Testis (tissue), 3 donors: Measurements from ENCODE around the gene EIF3F. TPM values are rescaled to one million over a fixed set of nuclear protein-coding genes. Genes with fewer than 3 reads are reported as not detected.
A peak's percentile ranks its signal among the peaks of the same experiment; 100 is the strongest.

Source experiments
- DNase-seq: peaks from one replicate; pipeline ENCODE4 v3.0.0-alpha.2; 2019
- H3K27ac ChIP-seq, 2 donors: fragments of 200-600 bp; sonication (generic); one replicate each; pipeline ENCODE4 v1.5.1; 2019
- H3K27me3 ChIP-seq: fragments of 200-600 bp; sonication (generic); one replicate; pipeline ENCODE4 v1.5.1; 2019
- H3K36me3 ChIP-seq: fragments of 200-600 bp; sonication (generic); one replicate; pipeline ENCODE4 v1.5.1; 2017; ENCODE audit warnings: low read depth; ENCODE audit errors: missing control alignments
- H3K4me1 ChIP-seq: fragments of 200-600 bp; sonication (generic); one replicate; pipeline ENCODE4 v1.5.1; 2019
- H3K4me3 ChIP-seq, 2 donors: fragments of 200-600 bp; sonication (generic); one replicate each; pipeline ENCODE4 v1.5.1; 2017 to 2019
- H3K9me3 ChIP-seq: fragments of 200-600 bp; sonication (generic); one replicate; pipeline ENCODE4 v1.5.1; 2017
- POLR2A ChIP-seq: fragments of 450-650 bp; IDR thresholded peaks from one replicate; pipeline ENCODE4 v1.6.1; 2017; ENCODE audit warnings: antibody characterized with exemption, mild to moderate bottlenecking, moderate library complexity
- WGBS, 2 donors: methylation state at CpG; one replicate each; pipeline ENCODE4 v1.1.5; 2018; 5-methylcytosine and 5-hydroxymethylcytosine counted together
- intact Hi-C: fragments of 100-400 bp; cut with DNase I; formaldehyde crosslinking; loops from one replicate; pipeline ENCODE4 v1.15.1; 2023; ENCODE audit warnings: low total_unique reads
- polyA plus RNA-seq: library from polyadenylated mRNA; stranded (reverse); fragments of 350-450 nt; fragmentation: Illumina TruSeq; extraction: RNeasy Lipid Tissue Mini Kit (QIAGEN cat#74804); gene quantifications from one replicate; pipeline ENCODE4 v1.2.3, GENCODE V29; 2014; ENCODE audit warnings: low read depth, low replicate concordance; ENCODE audit not compliant: insufficient read depth
- total RNA-seq, 2 donors: library from RNA; depleted of rRNA; stranded (reverse); fragments of >200 nt; gene quantifications; one replicate each; pipeline ENCODE4 v1.2.3, GENCODE V29; 2016
- TF ChIP-seq, protein P1 (sequence below), 3 experiments: fragments of 450-650 bp in 2 of 3; fragments of 200-600 bp in 1 of 3; sonication (generic) in 1 of 3; IDR thresholded peaks; one replicate each; pipeline ENCODE4 v1.5.1; 2016 to 2019; ENCODE audit warnings: antibody characterized with exemption in 3 of 3, mild to moderate bottlenecking in 2 of 3, moderate library complexity in 1 of 3

EIF3F gene
- total and polyA plus RNA-seq, 3 donors from 2014 or later: 268 to 387 (median 287) TPM

DNA sequence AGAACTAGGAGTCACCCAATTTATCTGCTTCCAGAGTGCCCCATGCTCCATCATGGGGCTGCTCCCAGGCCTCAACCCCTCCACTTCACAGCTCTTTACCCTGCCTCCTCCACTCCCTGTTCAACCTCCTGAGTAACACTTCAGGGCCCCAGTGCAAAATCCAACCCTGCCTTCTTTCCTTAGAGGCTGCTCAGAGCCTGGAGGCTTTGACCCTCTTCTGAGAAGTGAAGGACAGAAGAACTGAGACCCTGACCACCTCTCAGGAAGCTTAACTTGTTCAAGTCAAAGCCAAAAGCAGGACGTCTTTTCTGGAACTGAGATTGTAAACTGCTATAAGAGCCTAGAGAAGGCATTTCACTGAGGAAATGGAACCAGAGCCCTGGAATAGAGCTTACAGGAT is 15.5 kb downstream of the EIF3F start:
- DNase-seq: no peak
- Histone ChIP-seq H3K4me1 (no peaks in the 10 kb centered on the region), H3K4me3 (no peak overlapping the region), H3K27ac (no peak overlapping the region), H3K27me3 (no peaks in the 10 kb centered on the region), H3K9me3 (no peaks in the 10 kb centered on the region), H3K36me3 (no peaks in the 10 kb centered on the region)
- TF ChIP-seq, protein P1, sequence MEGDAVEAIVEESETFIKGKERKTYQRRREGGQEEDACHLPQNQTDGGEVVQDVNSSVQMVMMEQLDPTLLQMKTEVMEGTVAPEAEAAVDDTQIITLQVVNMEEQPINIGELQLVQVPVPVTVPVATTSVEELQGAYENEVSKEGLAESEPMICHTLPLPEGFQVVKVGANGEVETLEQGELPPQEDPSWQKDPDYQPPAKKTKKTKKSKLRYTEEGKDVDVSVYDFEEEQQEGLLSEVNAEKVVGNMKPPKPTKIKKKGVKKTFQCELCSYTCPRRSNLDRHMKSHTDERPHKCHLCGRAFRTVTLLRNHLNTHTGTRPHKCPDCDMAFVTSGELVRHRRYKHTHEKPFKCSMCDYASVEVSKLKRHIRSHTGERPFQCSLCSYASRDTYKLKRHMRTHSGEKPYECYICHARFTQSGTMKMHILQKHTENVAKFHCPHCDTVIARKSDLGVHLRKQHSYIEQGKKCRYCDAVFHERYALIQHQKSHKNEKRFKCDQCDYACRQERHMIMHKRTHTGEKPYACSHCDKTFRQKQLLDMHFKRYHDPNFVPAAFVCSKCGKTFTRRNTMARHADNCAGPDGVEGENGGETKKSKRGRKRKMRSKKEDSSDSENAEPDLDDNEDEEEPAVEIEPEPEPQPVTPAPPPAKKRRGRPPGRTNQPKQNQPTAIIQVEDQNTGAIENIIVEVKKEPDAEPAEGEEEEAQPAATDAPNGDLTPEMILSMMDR (IDR thresholded peaks at IDR 0.05): no peak
- TF ChIP-seq POLR2A: no peak
- intact Hi-C loops: no loop called here
- 70 to 90% methylated on average over 1 of the region's 1 CpG for WGBS, 2 donors

GRCh38 chr11:8003187-8003586 is 16.1 kb downstream of the EIF3F start:
- 70 to 79% methylated on average over 7 of the region's 7 CpGs for WGBS, 2 donors

DNA sequence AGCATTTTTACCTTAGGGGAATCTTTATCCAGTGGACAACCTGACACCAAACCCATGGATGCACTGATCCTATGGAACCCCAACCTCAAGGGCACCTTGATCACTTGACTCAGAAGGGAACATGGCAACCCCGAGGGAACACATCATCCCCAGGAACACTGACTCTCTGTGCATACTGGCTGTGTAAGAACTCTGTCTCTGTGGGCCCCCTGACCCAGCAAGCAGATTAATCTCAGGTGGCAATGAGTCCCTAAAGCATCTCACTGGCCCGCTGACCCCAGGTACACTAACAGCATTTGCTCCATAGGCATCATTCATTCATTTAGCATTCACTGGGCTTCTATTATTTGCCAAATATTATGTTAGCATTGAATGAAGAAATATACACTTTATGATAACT is 16.9 kb downstream of the EIF3F start:
- Histone ChIP-seq H3K27me3 (no peaks in the 10 kb centered on the region), H3K36me3 (no peaks in the 10 kb centered on the region), H3K4me1 (no peaks in the 10 kb centered on the region), H3K4me3 (no peak overlapping the region), H3K9me3 (no peaks in the 10 kb centered on the region), H3K27ac (no peak overlapping the region)
- DNase-seq: no peak
- TF ChIP-seq POLR2A: no peak
- TF ChIP-seq, protein P1 (IDR thresholded peaks at IDR 0.05): no peak
- intact Hi-C loops: no loop called here
- 90 to 100% methylated on average over 2 of the region's 2 CpGs for WGBS, 2 donors

More at GRCh38 chr11:8003187-8003586, 16.1 kb downstream of the EIF3F start:
- TF ChIP-seq POLR2A: no peak
- TF ChIP-seq, protein P1 (IDR thresholded peaks at IDR 0.05): no peak
- Histone ChIP-seq H3K36me3 (no peaks in the 10 kb centered on the region), H3K4me3 (no peak overlapping the region), H3K4me1 (no peaks in the 10 kb centered on the region), H3K9me3 (no peaks in the 10 kb centered on the region), H3K27me3 (no peaks in the 10 kb centered on the region), H3K27ac (no peak overlapping the region)
- intact Hi-C loops: no loop called here
- no peak for DNase-seq

DNA sequence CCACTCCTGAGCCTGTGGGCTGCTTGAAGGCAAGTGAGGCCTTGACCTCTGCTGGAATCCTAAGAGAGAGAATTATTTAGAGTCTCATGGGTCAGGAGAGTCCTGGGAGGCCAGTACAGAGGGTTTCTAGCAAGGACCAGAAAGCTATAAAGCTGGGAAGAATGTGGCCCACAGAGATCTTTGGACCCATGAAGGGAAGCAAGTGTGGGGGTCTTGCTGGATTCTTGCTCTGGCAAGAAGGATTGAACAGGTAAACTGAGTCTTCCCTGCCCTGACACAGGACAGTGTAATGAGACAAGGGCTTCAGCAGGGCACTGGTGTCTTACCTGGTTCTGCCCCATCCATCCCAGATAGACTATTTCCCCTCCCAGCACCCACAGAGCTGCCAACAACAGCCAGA is 18.4 kb downstream of the EIF3F start:
- Histone ChIP-seq H3K4me3 (no peak overlapping the region), H3K4me1 (no peaks in the 10 kb centered on the region), H3K9me3 (no peaks in the 10 kb centered on the region), H3K27ac (no peak overlapping the region), H3K27me3 (no peaks in the 10 kb centered on the region), H3K36me3 (no peaks in the 10 kb centered on the region)
- no peak for DNase-seq
- intact Hi-C loops: no loop called here
- TF ChIP-seq, protein P1 (IDR thresholded peaks at IDR 0.05): no peak
- no peak for TF ChIP-seq POLR2A

- no peaks in the 10 kb centered on the region for H3K9me3 ChIP-seq
- no peak overlapping the region for H3K4me3 ChIP-seq
- intact Hi-C loops: no loop called here
- TF ChIP-seq, protein P1 (IDR thresholded peaks at IDR 0.05): peak; percentile 63 to 78 (median 64)
- no peak for TF ChIP-seq POLR2A
- no peaks in the 10 kb centered on the region for H3K27me3 ChIP-seq
- peak; percentile 80 for DNase-seq
- no peaks in the 10 kb centered on the region for H3K36me3 ChIP-seq
- H3K4me1 ChIP-seq: no peaks in the 10 kb centered on the region
- H3K27ac ChIP-seq: no peak overlapping the region
These were observed 19.3 kb downstream of the EIF3F start for GRCh38 chr11:8006349-8006977.
